ENCODE data around the gene FRYL. TPM values are rescaled to one million over a fixed set of nuclear protein-coding genes. Genes with fewer than 3 reads are reported as not detected.

Gene FRYL
- total and polyA plus RNA-seq, 11 donors, result 12.3 to 61.3 (median 34.4) TPM

- no peak for DNase-seq
- ATAC-seq, result no peak
- H3K4me1 ChIP-seq, result peaks cover 0 to 14% (median under 1%) of the 10 kb centered on the region in 12 donors
- H3K36me3 ChIP-seq, result no peaks in the 10 kb centered on the region
- no peak overlapping the region for H3K27ac ChIP-seq
- 32 to 53% (median 47%) methylated on average over 22 of the region's 22 CpGs for WGBS, 4 donors
- peak overlapping the region in 1 of 12 donors; percentile 46 for H3K4me3 ChIP-seq
- TF ChIP-seq, protein P1, sequence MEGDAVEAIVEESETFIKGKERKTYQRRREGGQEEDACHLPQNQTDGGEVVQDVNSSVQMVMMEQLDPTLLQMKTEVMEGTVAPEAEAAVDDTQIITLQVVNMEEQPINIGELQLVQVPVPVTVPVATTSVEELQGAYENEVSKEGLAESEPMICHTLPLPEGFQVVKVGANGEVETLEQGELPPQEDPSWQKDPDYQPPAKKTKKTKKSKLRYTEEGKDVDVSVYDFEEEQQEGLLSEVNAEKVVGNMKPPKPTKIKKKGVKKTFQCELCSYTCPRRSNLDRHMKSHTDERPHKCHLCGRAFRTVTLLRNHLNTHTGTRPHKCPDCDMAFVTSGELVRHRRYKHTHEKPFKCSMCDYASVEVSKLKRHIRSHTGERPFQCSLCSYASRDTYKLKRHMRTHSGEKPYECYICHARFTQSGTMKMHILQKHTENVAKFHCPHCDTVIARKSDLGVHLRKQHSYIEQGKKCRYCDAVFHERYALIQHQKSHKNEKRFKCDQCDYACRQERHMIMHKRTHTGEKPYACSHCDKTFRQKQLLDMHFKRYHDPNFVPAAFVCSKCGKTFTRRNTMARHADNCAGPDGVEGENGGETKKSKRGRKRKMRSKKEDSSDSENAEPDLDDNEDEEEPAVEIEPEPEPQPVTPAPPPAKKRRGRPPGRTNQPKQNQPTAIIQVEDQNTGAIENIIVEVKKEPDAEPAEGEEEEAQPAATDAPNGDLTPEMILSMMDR (IDR thresholded peaks at IDR 0.05), result no peak
- no peak for TF ChIP-seq POLR2A (IDR thresholded peaks at IDR 0.05)
- intact Hi-C loops (cut with DNase I), result no loop called here
- peaks cover 19 to 87% (median 46%) of the 10 kb centered on the region in 9 donors for H3K27me3 ChIP-seq
- H3K9me3 ChIP-seq, result no peaks in the 10 kb centered on the region
Measured at GRCh38 chr4:48484494-48485168, 295.4 kb downstream of the FRYL start.

- ATAC-seq (peak in 2 of 4 donors; percentile 28 to 46), DNase-seq (peak in 1 of 5 donors; percentile 53)
- no peaks in the 10 kb centered on the region for H3K36me3 ChIP-seq
- 6 to 21% (median 10%) methylated on average over 35 to 66 of the region's 66 CpGs for WGBS, 4 donors
- H3K9me3 ChIP-seq, result no peaks in the 10 kb centered on the region
- H3K27me3 ChIP-seq, result peaks cover 13 to 86% (median 42%) of the 10 kb centered on the region in 9 donors
- peak overlapping the region; percentile 8 to 53 (median 44) for H3K4me3 ChIP-seq
- intact Hi-C loops (cut with DNase I), result no loop called here
- TF ChIP-seq POLR2A (IDR thresholded peaks at IDR 0.05), result no peak
- TF ChIP-seq, protein P1 (IDR thresholded peaks at IDR 0.05), result no peak
- no peak overlapping the region for H3K27ac ChIP-seq
- H3K4me1 ChIP-seq, result peaks cover 0 to 12% (median 0%) of the 10 kb centered on the region in 12 donors
Measured at GRCh38 chr4:48483777-48484493, 296.1 kb downstream of the FRYL start.

- intact Hi-C loops (cut with DNase I), result no loop called here
- TF ChIP-seq, protein P1 (IDR thresholded peaks at IDR 0.05), result no peak
- no peak for TF ChIP-seq POLR2A (IDR thresholded peaks at IDR 0.05)
- ATAC-seq (peak in 2 of 4 donors; percentile 31 to 38), DNase-seq (peak in 1 of 5 donors; percentile 28)
- no peak within 1 kb of the TSS for H3K27ac ChIP-seq
- H3K4me3 ChIP-seq, result peak within 1 kb of the TSS; percentile 8 to 53 (median 44)
- H3K4me1 ChIP-seq, result peaks cover 0 to 16% (median 0%) of the 10 kb centered on the region in 12 donors
- H3K27me3 ChIP-seq, result peaks cover 13 to 78% (median 41%) of the 10 kb centered on the region in 9 donors
- no peaks in the 10 kb centered on the region for H3K9me3 ChIP-seq
- no peaks in the 10 kb centered on the region for H3K36me3 ChIP-seq
- 1 to 8% (median 3%) methylated on average over 14 to 85 of the region's 85 CpGs for WGBS, 4 donors
Measured at GRCh38 chr4:48483006-48483776, 296.9 kb downstream of the FRYL start, which contains the start of gene SLC10A4. TSS of gene SLC10A4 (plus strand) at chr4:48483343. CDS start at chr4:48483562, 219 bp downstream.
